ENCODE measurements around the gene PPP2R2C.

- TF ChIP-seq, protein P1, sequence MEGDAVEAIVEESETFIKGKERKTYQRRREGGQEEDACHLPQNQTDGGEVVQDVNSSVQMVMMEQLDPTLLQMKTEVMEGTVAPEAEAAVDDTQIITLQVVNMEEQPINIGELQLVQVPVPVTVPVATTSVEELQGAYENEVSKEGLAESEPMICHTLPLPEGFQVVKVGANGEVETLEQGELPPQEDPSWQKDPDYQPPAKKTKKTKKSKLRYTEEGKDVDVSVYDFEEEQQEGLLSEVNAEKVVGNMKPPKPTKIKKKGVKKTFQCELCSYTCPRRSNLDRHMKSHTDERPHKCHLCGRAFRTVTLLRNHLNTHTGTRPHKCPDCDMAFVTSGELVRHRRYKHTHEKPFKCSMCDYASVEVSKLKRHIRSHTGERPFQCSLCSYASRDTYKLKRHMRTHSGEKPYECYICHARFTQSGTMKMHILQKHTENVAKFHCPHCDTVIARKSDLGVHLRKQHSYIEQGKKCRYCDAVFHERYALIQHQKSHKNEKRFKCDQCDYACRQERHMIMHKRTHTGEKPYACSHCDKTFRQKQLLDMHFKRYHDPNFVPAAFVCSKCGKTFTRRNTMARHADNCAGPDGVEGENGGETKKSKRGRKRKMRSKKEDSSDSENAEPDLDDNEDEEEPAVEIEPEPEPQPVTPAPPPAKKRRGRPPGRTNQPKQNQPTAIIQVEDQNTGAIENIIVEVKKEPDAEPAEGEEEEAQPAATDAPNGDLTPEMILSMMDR (IDR thresholded peaks at IDR 0.05): no peak
- TF ChIP-seq POLR2A (IDR thresholded peaks at IDR 0.05): no peak
These were observed 90.8 kb downstream of the PPP2R2C start for GRCh38 chr4:6381571-6382123.
